Limb (tissue), 2 donors: ENCODE measurements around the gene C11orf58.

Source experiments
- DNase-seq, 2 donors: peaks; one replicate each; pipeline ENCODE4 v3.0.0-alpha.2; 2016; ENCODE audit errors: extremely low spot score in 2 of 2

C11orf58 gene

DNA sequence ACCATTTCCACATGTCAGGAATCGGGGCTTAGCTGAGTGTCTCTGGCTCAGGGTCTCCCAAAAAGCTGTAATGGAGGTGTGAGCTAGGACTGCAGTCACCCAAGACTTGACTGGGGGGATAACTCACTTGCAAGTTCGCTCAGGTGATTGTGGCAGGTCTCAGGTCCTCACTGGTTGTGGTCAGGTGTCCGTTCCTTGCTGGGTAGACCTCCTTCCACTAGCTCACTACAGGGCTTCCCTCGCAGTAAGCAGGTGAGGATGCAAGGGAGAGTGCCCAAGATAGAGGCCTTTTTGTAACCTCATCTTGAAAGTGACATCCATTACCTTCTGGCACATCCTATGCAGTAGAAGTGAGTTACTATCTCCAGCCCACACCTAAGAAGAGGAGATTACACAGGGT, 29.5 kb downstream of the C11orf58 start:
- no peak for DNase-seq

DNA sequence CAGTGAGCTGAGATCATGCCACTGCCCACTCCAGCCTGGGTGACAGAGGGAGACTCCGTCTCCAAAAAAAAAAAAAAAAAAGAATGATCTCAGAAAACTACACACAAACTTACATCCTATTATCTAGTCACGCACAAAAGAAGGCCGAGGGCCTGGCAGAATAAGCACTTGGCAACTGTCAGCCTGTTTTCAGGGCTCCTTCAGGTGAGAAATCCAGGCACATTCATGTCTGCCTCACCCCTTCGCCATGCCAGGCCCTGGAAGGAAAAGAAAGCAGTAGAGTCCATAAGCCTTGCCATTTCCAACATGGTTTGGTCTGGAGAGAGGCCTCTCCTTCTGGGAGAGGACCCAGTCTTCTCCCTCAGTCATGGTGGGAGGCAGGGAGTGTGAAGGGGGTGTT, 30.9 kb downstream of the C11orf58 start:
- no peak for DNase-seq

DNA sequence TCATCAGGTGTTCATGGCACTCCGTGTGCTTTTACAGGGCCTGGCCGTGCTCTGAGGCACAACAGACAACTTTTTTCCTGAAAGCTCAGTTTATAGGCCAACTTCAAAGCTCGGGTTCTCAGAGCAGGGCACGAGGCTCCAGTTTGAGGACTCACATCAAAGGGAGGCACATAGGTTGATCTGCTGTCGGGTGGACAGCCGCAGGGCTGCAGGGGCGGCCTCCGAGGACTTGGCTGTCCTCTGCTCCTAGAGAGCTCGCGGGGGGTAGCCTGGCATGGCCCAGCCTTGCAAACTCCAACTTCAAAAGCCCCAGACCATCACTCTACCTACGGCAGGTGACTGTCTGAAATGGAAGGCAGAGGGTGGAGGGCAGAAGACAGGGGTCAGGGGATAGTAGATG, 31.6 kb downstream of the C11orf58 start:
- DNase-seq, result no peak

DNA sequence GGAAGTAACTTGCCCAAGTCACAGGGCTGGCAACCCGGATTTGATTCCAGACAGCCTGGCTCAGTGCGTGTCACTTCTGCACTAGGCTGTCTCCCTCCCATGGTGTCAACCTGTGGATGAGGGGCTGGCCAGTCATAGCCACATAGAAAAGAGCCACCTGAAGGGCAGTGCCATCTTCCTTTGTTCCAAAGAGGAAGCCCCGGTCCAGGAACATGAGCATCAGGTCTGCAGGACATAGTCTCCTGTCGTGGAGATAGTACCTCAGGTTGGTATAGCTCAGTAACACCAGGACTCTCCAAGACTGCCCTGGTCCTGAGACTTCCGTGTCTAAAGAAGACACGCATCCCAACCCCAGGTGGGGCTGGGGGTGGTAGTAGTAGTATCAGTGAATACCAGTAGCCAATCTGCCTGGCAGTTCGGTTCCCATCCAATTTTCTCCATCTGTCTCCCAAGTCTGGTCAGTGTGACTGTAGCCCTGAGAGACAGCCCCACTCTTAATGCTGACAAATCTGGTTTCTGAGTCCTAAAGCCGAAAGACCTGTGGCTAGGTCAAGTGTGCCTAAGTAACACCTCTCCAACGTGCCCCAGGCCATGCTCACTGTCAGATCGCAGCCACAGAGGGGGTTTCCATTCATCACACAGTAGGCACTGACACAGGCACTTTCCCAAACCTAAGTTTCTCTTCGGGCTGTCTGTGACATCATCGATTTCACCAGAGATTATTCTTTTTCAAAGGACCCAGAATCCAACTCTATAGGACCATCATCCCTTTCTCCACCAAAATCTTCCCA, 33.1 kb downstream of the C11orf58 start:
- DNase-seq, result no peak

DNA sequence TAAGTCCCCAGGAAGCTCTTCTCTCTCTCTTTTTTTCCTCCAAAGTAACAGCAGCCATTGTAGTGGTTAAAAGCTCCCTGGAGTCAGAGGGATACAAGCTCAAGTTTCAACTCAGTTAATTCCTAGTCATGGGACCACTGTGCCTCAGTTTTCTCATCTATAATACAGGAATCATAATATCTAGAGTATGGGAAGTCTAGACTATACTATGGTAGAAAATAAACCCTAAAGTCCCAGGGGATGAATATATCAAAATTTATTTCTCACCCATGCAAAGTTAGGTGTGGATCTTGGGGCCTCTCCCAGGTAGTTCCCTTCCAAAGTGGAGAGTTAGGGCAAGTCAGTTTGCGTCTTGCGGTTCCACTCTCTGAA, 33.7 kb downstream of the C11orf58 start:
- no peak for DNase-seq

DNA sequence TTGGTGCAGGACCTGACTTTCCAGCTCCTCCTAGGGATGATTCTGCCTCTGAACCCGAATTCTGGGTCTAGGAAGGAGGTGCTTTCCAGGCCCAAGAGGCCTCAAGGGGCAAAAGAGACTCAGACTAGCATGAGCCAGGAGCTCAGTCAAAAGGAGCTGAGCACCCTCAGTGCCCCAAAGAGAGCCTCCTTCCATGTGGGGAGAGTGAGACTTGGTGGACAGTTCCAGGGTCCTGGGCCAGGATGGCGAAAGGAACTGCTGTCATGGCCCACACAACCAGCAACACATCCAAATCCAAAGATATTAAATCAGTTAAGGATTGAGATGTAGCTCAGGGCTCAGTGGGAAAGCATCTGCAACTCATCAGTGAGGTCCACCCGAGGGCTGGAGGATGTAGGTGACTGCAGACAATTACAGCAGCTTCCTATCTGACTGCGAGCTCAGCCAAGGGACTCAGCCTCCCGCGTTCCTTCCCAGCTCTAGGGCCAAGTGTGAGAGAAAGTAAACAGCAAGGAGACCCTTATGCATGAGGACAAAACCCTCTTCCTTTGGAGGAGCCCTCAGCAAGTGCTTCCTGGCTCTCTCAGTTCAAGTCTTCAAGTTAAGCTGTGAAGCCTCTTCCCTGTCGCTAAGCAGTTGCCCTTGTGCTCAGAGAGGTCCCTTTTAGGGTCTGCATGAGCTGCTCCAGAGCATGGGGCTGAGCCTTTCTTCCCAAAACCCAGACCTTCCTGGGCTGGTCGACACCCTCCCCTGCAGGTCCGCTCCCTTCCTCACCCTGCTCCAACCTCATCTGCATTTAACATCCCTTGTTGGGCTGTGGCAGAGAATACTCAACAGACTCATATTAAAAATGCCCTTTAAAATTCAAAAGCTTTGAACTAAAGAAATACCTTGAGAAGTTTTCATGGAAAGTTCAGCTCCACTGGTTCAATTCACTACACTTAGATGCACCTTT, 35.8 kb downstream of the C11orf58 start:
- DNase-seq, result no peak

DNA sequence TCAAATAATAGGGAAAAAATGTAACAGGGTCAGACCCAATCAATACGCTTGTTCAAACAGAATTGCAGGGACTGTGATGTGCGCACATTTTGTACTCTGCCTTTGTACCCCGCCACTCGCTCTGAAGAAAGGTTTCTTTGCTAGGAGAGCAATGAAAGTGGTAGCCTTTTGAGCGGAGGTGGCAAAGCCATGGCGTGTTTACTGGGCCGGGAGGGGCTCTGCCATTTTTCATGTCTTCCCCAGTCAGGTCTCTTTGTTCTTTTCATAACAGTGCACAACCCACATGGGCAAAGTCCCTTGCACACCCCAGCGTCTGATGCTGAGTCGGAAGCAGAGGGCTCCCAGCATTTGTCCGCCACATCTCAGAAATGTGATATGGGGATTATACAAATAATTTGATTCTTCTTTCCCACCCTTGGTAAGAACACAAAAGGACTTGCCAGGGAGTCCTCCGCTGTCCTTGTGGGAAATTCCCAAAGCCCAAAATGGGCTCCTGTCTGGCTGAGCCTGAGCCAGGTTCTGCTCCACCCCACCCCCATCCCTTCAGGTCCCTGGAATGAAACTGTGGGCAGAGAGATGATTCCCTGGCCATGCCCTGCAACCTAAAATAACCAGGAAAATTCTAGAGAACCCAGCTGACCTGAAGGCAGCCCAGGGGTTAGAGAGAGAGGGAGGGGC, 36.6 kb downstream of the C11orf58 start:
- DNase-seq, result no peak

DNA sequence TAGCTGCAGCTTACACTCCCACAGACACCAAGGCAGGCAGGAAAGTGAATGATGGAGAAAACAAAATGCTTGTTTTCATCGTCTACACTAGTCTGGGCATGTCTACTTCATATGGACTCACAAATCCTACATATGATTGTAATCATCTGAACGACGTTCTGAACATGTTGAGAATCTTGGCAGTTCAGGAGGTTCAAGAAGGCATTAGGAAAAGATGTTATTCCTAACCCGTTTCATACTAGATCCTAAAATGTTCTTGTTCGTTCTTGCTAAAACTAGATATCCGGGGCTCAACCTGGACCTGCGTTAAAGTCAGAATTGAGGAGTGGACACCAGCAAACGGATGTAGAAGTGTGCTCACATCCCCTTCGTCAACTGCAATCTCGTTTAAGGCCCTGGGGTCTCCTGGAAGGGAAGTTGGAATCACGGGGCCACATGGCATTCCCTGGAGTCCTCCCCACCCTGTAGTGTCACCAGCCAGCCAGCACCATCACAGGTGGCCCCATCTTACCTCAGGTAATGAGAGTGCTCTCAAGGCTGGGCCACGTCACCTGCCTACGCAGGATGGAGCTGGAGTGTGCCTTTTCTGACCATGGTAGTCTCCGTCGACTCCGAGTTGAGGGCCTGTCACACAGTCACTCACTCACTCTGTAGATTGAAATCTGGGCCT, 37.3 kb downstream of the C11orf58 start:
- peak in 1 of 2 donors; percentile 13 for DNase-seq

DNA sequence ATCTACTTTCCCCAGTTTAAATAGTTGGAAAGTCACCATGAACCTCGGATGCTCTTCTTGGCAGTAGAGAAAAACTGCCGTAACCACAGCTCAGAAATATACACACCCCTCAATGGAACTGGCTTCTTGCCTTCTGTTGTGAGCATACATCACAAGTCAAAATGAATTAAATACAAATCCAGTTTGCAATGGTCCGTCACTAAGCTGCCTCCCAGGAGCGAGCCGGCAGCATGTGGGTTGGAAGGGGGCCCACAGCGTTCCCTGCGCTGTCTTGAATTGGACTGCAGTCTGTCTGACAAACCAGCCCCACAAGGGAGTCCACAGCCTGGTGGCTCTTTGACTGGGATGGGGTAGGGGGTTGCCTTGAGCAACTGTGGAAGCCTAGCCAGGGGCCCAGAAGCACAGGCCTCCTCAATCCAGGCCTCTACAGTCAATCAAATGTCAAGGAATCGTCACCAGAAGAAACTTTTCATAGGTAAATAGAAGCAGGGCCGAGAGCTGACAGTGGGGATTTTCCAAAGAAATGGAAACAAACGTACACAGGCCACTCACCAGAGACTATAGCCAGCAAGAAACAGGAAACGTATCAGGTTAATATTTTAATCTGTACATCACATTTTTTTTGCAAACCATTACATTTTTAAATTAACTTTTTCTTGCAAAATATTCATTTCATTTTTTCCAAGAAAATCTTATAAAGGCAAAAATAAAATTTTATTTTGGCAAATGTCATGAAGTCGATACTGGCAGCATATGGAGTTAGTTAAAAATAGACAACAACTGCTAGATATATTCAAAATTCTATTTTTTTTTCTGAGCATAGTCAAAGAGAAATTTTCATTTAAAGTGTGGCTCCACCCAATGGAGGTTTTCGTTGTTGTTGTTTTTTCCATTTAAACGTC, 38.5 kb downstream of the C11orf58 start:
- DNase-seq, result peak; percentile 78 to 90

DNA sequence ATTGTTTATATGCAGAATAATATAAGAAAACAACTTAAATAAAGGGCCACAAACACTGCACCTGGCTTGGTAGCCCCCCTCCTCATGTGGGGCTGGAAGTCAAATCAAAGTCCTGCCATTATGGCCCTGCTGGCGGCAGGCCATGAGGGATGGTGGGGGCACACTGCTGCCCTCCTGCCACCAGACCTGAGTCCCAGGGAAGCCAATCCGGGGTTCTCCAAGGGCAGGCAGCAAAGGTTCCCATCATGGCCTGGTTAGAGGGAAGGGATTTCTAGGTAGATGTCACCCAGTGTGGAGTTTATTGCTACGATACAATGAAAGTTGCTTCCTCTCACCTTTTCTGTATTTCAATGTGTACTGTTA, 39.1 kb downstream of the C11orf58 start:
- DNase-seq, result no peak

DNA sequence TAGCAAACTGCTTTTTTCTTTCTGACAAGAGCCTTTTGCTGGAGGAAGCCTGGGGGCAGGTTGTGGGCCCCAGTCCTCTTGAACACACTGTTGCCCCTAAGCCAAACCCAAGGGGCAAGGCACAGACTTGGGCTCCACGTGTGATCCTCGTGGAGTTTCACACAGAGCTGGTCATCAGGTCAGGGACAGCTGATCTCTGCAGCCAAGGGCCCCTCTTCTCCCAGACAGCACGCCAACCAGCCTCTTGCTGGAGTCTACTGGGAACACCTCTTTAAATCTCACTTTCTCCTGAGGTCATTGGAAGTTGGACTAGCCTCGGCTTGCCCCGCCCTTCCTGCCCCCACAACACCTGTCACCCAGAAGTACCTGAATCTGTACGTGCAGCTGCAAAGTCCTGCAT, 39.8 kb downstream of the C11orf58 start:
- no peak for DNase-seq

DNA sequence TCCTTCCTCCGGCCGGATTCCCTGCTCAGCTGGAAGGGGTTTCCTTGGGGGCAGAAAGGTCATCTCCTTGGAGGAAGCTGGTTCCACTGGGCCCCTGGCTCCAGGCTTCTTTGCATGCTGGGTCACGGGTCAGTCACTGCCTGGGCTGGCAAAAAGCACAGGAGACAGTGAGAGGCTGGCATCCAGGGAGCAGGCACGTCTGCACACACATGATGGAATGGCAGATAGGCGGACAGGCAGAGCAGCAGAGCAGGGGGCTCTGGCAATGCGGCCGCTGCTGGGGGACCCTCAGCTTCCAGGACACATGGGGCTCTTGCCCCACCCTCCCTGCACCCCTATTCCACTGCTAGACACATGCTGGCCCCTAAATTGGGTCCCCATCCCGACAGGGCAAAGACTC, 40.4 kb downstream of the C11orf58 start:
- no peak for DNase-seq

DNA sequence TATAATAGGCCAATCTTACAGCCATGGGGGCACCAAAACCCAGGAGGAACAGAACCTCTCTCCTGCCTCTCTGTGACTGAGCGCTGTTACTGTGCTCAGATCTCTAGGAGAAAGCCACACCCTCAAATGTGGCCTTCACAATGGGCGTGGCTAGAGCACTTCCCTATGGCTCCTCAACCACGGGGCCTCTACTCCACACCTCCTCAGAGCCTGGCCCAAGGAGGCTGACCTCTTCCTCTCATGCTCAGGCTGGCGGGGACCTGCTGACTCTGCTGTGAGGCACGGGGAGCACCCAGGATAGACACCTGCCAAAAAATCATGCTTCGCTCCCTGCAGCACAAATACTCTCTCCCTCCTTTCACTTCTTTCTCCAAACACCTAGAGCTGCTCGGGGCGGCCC, 41.0 kb downstream of the C11orf58 start:
- no peak for DNase-seq

DNA sequence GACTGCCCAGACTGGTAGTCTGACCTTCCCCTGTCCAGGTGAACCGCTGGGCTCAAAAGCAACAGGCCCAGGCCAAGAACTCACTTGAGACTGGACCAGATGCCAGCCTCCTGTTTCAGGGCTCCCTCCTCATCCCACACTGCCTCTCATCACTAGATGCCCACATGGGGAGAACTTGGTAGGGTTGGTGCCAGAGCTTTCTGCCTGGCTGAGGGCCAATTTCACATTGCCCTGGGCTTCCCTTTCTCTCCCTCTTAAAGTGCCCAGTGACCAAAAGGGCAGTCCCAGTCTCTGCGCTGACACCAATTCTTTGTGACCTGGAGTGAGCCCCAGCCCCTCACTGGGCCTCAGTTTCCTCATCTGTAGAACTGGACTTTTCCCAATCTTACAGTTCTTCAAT, 41.7 kb downstream of the C11orf58 start:
- no peak for DNase-seq

DNA sequence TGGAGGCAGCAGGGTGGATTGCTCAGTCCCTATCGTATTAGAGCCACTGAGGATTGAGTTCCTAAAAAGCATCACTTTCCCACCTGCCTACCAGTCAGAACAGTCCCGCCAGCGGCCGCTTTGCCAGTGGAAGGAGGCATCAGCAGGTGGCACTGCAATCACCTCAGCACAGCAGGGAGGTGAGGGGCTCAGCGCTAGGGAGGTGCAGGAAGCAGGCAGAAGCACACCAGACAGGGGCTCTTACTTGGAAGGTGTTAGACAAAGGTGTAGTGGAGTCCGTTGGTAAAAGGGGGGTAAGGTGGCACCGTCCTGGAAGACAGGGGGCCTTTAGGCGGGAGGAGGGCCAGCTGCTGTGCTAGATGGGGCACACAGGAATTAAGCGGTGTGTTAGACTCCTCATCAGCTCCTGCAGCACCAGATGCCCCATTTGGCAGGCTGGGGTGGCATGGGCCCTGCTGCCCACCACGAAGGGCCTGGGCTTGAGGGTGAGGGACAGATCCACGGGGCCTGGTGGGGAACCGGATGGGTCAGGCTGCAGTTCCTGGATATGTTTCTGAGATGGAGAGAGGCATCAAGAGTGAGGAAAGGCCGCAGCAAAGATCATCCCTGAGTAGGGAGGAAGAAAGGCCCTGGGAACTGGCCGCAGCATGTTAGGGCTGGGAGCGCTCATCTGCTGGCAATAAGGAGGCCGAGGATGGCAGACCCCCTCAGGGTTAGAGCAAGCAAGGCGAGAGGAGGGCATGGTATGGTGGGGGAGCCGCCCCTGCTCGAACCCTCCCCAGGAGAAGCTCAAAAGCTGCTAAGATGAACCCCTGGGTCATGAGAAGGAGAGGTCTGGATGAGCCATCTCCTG, 42.5 kb downstream of the C11orf58 start:
- no peak for DNase-seq

DNA sequence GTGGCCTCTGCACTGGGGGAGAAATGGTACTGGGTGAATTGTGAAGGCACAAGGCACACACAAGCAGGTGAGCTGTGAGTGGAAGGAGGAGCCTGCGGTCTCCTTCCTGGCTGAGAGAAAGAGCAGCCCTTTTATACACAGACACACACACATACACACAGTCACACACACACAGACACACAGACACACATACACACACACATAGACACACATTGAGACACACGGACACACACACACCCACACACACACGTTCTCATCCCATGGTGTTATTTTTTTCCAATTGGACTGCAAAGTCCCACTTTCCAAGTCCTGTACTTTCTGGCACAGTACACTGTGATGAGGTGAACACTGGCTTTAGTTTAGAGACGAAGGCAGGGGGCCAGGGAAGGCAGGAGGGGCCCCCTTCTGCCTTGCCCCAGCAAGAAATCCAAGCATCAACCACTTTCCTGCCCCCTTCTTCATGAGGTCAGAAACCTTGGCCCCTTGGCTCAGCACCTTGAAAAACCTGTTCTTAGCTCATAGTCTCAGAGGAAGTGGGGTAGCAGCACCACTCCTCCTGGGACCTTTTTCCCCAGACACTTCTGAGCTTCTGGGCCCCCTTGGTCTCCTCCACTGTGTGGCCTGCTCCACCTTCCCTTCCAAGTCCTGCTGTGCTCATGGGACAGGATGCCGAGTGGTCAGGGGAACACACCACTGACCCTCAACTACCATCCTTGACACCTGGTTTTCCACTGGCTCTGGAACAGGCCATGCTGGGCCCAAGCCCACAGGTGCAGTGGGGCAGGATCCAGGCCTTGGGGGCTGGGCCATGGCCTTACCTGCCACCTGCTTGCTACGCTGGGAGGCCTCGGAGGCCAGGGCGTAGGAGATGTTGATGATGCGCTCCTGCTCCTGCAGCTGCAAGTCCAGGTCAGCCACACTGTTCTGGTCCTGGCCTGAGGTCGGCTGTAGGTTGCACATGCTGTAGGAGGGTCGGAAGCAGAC, 43.8 kb downstream of the C11orf58 start:
- peak in 1 of 2 donors; percentile 40 for DNase-seq

DNA sequence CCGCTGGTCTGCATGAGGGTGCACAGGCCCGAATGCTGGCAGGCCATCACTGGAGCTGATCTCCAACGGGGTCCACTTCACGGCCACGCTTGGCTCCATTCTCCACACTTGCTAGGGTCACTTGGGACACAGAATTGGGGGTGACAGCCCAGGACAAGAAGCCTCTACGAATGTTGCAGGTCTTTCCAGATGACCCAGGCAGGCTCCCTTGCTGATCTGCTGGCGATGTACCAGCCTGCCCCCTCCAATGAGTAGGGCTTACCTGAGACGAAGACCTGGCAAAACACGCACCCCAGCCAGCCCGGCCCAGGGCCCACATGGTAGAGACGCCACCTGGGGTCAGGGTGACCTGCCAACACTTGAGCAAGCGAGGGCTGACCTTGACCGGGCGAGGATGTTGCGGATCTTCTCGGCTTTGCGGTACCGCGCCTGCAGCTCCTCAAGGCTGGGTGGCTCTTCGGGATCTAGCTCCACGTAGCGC, 44.9 kb downstream of the C11orf58 start:
- no peak for DNase-seq

DNA sequence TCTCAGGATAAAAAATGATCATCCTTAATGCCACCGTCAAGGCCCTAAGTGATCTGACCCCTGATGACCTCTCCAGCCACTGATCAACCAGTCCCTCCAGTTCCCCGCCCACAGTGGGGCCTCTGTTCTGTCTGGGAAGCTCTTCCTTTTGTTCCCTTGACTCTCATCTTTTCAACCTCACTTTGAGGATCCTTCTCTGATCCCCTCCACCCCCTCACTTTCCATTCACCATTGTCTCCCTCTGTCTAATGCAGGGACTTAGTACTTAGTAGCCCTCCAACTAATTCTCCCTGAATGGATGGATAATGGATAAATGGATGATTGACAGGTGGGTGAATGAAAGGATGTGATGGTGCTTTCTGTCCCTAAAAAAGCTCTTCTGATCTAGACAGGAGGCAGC, 45.6 kb downstream of the C11orf58 start:
- no peak for DNase-seq
